H9 (cell line): Measurements from ENCODE around the gene MRPL48. TPM values are rescaled to one million over a fixed set of nuclear protein-coding genes. Genes with fewer than 3 reads are reported as not detected.

Experiments
- DNase-seq: peaks from one replicate; pipeline ENCODE4 v3.0.0-alpha.2; 2017
- H2AFZ ChIP-seq: one replicate; pipeline ENCODE4 v1.6.1; 2013; ENCODE audit warnings: mild to moderate bottlenecking, low read length, control low read depth, moderate library complexity
- H2AK5ac ChIP-seq: 2 replicates; pipeline ENCODE4 v1.6.1; 2013; ENCODE audit warnings: low read length, control low read depth, mixed read lengths; ENCODE audit not compliant: insufficient read length
- H2BK120ac ChIP-seq: one replicate; pipeline ENCODE4 v1.6.1; 2013; ENCODE audit warnings: low read depth, mild to moderate bottlenecking, low read length, control low read depth, inconsistent platforms; ENCODE audit not compliant: poor library complexity, severe bottlenecking
- H2BK12ac ChIP-seq: 2 replicates; pipeline ENCODE4 v1.6.1; 2013; ENCODE audit warnings: low read length, control low read depth, mixed read lengths, low read depth; ENCODE audit not compliant: insufficient read length
- H2BK15ac ChIP-seq: 2 replicates; pipeline ENCODE4 v1.6.1; 2013; ENCODE audit warnings: low read depth, low read length, control low read depth
- H2BK20ac ChIP-seq: one replicate; pipeline ENCODE4 v1.6.1; 2013; ENCODE audit warnings: low read depth, mild to moderate bottlenecking, low read length, control low read depth, inconsistent platforms; ENCODE audit not compliant: poor library complexity, severe bottlenecking
- H2BK5ac ChIP-seq: 2 replicates; pipeline ENCODE4 v1.6.1; 2013; ENCODE audit warnings: low read length, control low read depth, mixed read lengths; ENCODE audit not compliant: insufficient read length
- H3K14ac ChIP-seq: 2 replicates; pipeline ENCODE4 v1.6.1; 2013; ENCODE audit warnings: low read length, control low read depth; ENCODE audit not compliant: insufficient read depth
- H3K18ac ChIP-seq: 2 replicates; pipeline ENCODE4 v1.6.1; 2013; ENCODE audit warnings: low read depth, mild to moderate bottlenecking, mixed read lengths, low read length, control low read depth; ENCODE audit not compliant: insufficient read length
- H3K23ac ChIP-seq: 2 replicates; pipeline ENCODE4 v1.6.1; 2013; ENCODE audit warnings: low read length, control low read depth, mixed read lengths, low read depth; ENCODE audit not compliant: insufficient read length
- H3K23me2 ChIP-seq: 2 replicates; pipeline ENCODE4 v1.6.1; 2013; ENCODE audit warnings: low read depth, mild to moderate bottlenecking, mixed read lengths, low read length, control low read depth; ENCODE audit not compliant: insufficient read length, poor library complexity, severe bottlenecking
- H3K27ac ChIP-seq: 2 replicates; pipeline ENCODE4 v1.5.1; 2013; ENCODE audit warnings: low read length, control low read depth, mixed read lengths, low read depth; ENCODE audit not compliant: insufficient read length
- H3K27me3 ChIP-seq: 2 replicates; pipeline ENCODE4 v1.6.1; 2013; ENCODE audit warnings: low read length, control low read depth, inconsistent platforms; ENCODE audit not compliant: insufficient read depth
- H3K4ac ChIP-seq: 2 replicates; pipeline ENCODE4 v1.6.1; 2013; ENCODE audit warnings: low read depth, mild to moderate bottlenecking, control low read depth, inconsistent platforms, low read length, moderate library complexity
- H3K4me1 ChIP-seq: 2 replicates; pipeline ENCODE4 v1.6.1; 2013; ENCODE audit warnings: low read length, control low read depth, inconsistent platforms; ENCODE audit not compliant: insufficient read depth
- H3K4me2 ChIP-seq: 2 replicates; pipeline ENCODE4 v1.6.1; 2013; ENCODE audit warnings: low read length, control low read depth, mixed read lengths; ENCODE audit not compliant: insufficient read length, insufficient read depth
- H3K56ac ChIP-seq: 2 replicates; pipeline ENCODE4 v1.6.1; 2013; ENCODE audit warnings: low read depth, mild to moderate bottlenecking, mixed read lengths, low read length, control low read depth; ENCODE audit not compliant: insufficient read length
- H3K79me1 ChIP-seq: 2 replicates; pipeline ENCODE4 v1.6.1; 2013; ENCODE audit warnings: low read depth, mild to moderate bottlenecking, moderate library complexity, low read length, control low read depth, inconsistent platforms; ENCODE audit not compliant: insufficient read depth, poor library complexity, severe bottlenecking
- H3K79me2 ChIP-seq: 2 replicates; pipeline ENCODE4 v1.6.1; 2013; ENCODE audit warnings: low read length, control low read depth, inconsistent platforms; ENCODE audit not compliant: insufficient read depth
- H3K9ac ChIP-seq: 2 replicates; pipeline ENCODE4 v1.6.1; 2013; ENCODE audit warnings: low read length, control low read depth, mixed read lengths; ENCODE audit not compliant: insufficient read length; ENCODE audit errors: extremely low read depth
- H3K9me3 ChIP-seq: one replicate; pipeline ENCODE4 v1.6.1; 2013; ENCODE audit warnings: low read depth, low read length, inconsistent platforms; ENCODE audit not compliant: control insufficient read depth
- H3T11ph ChIP-seq: one replicate; pipeline ENCODE4 v1.6.1; 2013; ENCODE audit warnings: mild to moderate bottlenecking, low read length, control low read depth, inconsistent platforms
- H4K20me1 ChIP-seq: one replicate; pipeline ENCODE4 v1.6.1; 2013; ENCODE audit not compliant: control insufficient read depth, insufficient read length, insufficient read depth
- H4K5ac ChIP-seq: 2 replicates; pipeline ENCODE4 v1.6.1; 2013; ENCODE audit warnings: low read depth, mild to moderate bottlenecking, mixed read lengths, low read length, control low read depth; ENCODE audit not compliant: insufficient read length
- H4K8ac ChIP-seq: replicated peaks from 2 replicates; pipeline ENCODE4 v1.6.1; 2013; ENCODE audit warnings: low read length, control low read depth, mixed read lengths, low read depth; ENCODE audit not compliant: insufficient read length
- H4K91ac ChIP-seq: 2 replicates; pipeline ENCODE4 v1.6.1; 2013; ENCODE audit warnings: low read depth, mild to moderate bottlenecking, moderate library complexity, mixed read lengths, low read length, control low read depth; ENCODE audit not compliant: insufficient read length
- H3K27ac Mint-ChIP-seq, 3 experiments: 2 replicates in 2 of 3; 3 replicates in 1 of 3; pipeline ENCODE4 v1.8.0; 2020 to 2021; ENCODE audit warnings: mixed read lengths in 3 of 3, mild to moderate bottlenecking in 1 of 3, moderate library complexity in 1 of 3
- H3K27me3 Mint-ChIP-seq: 2 replicates; pipeline ENCODE4 v1.8.0; 2021; ENCODE audit warnings: low read depth, mild to moderate bottlenecking, moderate library complexity, mixed read lengths
- H3K36me3 Mint-ChIP-seq, 3 experiments: 2 replicates in 2 of 3; 3 replicates in 1 of 3; pipeline ENCODE4 v1.8.0; 2020 to 2021; ENCODE audit warnings: low read depth in 3 of 3, mixed read lengths in 3 of 3; ENCODE audit not compliant: insufficient read depth in 1 of 3
- H3K4me1 Mint-ChIP-seq, 2 experiments: 2 replicates each; pipeline ENCODE4 v1.8.0; 2020; ENCODE audit warnings: mixed read lengths in 2 of 2
- H3K4me3 Mint-ChIP-seq, 2 experiments: 2 replicates in 1 of 2; 3 replicates in 1 of 2; pipeline ENCODE4 v1.8.0; 2020 to 2021; ENCODE audit warnings: mild to moderate bottlenecking in 2 of 2, mixed read lengths in 2 of 2, moderate library complexity in 1 of 2
- H3K9me3 Mint-ChIP-seq, 2 experiments: 2 replicates in 1 of 2; 3 replicates in 1 of 2; pipeline ENCODE4 v1.8.0; 2020; ENCODE audit warnings: mild to moderate bottlenecking in 2 of 2, mixed read lengths in 2 of 2, moderate library complexity in 1 of 2
- CTCF ChIP-seq: fragments of 200-600 bp; sonication (generic); conservative IDR thresholded peaks from 3 replicates; pipeline ENCODE4 v1.8.0; 2021; ENCODE audit warnings: antibody characterized with exemption, mild to moderate bottlenecking
- WGBS: extraction: QIAGEN DNeasy Blood & Tissue Kit; methylation state at CpG from one replicate; pipeline ENCODE4 v1.1.7; 2013; ENCODE audit warnings: missing lambda C conversion rate, low lambda C conversion rate, mixed read lengths; ENCODE audit not compliant: insufficient read length; ENCODE audit errors: extremely low coverage; 5-methylcytosine and 5-hydroxymethylcytosine counted together
- total RNA-seq: library from RNA; stranded (reverse); gene quantifications from 2 replicates; pipeline ENCODE4 v1.2.1, GENCODE V29; 2021

The MRPL48 gene
- total RNA-seq, 1 experiment from 2014 or later = 36.4 TPM

- Histone ChIP-seq H2BK12ac (no peak overlapping the region), H2AFZ (no peak overlapping the region), H3K56ac (no peak overlapping the region), H3K23me2 (no peaks in the 10 kb centered on the region), H4K8ac (no peak overlapping the region), H3K4ac (no peak overlapping the region), H2BK15ac (no peak overlapping the region), H3K9me3 (no peaks in the 10 kb centered on the region), H2AK5ac (no peak overlapping the region), H3K4me1 (no peaks in the 10 kb centered on the region), H3K27me3 (no peaks in the 10 kb centered on the region), H3K14ac (no peak overlapping the region), H3T11ph (no peak overlapping the region), H4K5ac (no peak overlapping the region), H3K9ac (no peak overlapping the region), H3K27ac (no peak overlapping the region), H3K23ac (no peak overlapping the region), H2BK120ac (no peak overlapping the region), H4K91ac (no peak overlapping the region), H3K79me2 (no peaks in the 10 kb centered on the region), H3K4me2 (no peak overlapping the region), H2BK20ac (no peak overlapping the region), H3K79me1 (no peaks in the 10 kb centered on the region), H4K20me1 (no peaks in the 10 kb centered on the region), H2BK5ac (no peak overlapping the region), H3K18ac (no peak overlapping the region)
- Mint-ChIP-seq H3K4me1 (peaks cover under 1 to 3% of the 10 kb centered on the region in 2 experiments), H3K4me3 (no peak overlapping the region), H3K27ac (no peak overlapping the region), H3K9me3 (no peaks in the 10 kb centered on the region), H3K27me3 (no peaks in the 10 kb centered on the region), H3K36me3 (peaks cover 0 to 8% (median 4%) of the 10 kb centered on the region in 3 experiments; a peak in 2 of 7 replicates)
- no CpG with 5 or more reads among the region's 2 CpGs for whole genome bisulfite sequencing
- no peak for TF ChIP-seq CTCF
- DNase-seq = no peak
Measured at GRCh38 chr11:73833067-73833466, 45.4 kb downstream of the MRPL48 start.
